Measurements from ENCODE around the gene FYN.

FYN gene

GRCh38 chr6:111829998-111830397 lies 43.3 kb downstream of the FYN start:
- DNase-seq, result no peak

GRCh38 chr6:111829581-111829980 lies 43.7 kb downstream of the FYN start:
- DNase-seq, result no peak

- DNase-seq, result no peak
Measured at GRCh38 chr6:111828809-111829208, 44.4 kb downstream of the FYN start.

GRCh38 chr6:111825439-111826086 lies 47.7 kb downstream of the FYN start:
- no peak for DNase-seq

- no peak for DNase-seq
Measured at GRCh38 chr6:111824608-111825337, 48.5 kb downstream of the FYN start.

GRCh38 chr6:111823831-111824607 lies 49.2 kb downstream of the FYN start:
- DNase-seq, result no peak

- DNase-seq, result no peak
Measured at GRCh38 chr6:111823012-111823411, 50.2 kb downstream of the FYN start.

GRCh38 chr6:111819458-111819857 lies 53.8 kb downstream of the FYN start:
- no peak for DNase-seq

- DNase-seq, result no peak
Measured at GRCh38 chr6:111818539-111819226, 54.6 kb downstream of the FYN start.

- DNase-seq, result no peak
Measured at GRCh38 chr6:111817451-111818120, 55.7 kb downstream of the FYN start.

- no peak for DNase-seq
Measured at GRCh38 chr6:111813677-111814310, 59.5 kb downstream of the FYN start.

GRCh38 chr6:111813237-111813636 lies 60.0 kb downstream of the FYN start:
- DNase-seq, result no peak

- DNase-seq, result no peak
Measured at GRCh38 chr6:111812060-111813038, 60.9 kb downstream of the FYN start.

- peak; percentile 12 for DNase-seq
Measured at GRCh38 chr6:111810294-111811131, 62.7 kb downstream of the FYN start.

- DNase-seq, result no peak
Measured at GRCh38 chr6:111809766-111810165, 63.5 kb downstream of the FYN start.

GRCh38 chr6:111809264-111809663 lies 64.0 kb downstream of the FYN start:
- no peak for DNase-seq

- DNase-seq, result no peak
Measured at GRCh38 chr6:111808493-111808892, 64.8 kb downstream of the FYN start.

- no peak for DNase-seq
Measured at GRCh38 chr6:111806561-111807497, 66.4 kb downstream of the FYN start.

GRCh38 chr6:111806165-111806547 lies 67.1 kb downstream of the FYN start:
- DNase-seq, result no peak

Measured in NCI-H1105 treated with DMSO at 0.1 percent for 48 hours (cell line).